HepG2 (cell line): ENCODE results near the gene RMRP. TPM values are rescaled to one million over a fixed set of nuclear protein-coding genes. Genes with fewer than 3 reads are reported as not detected.

Source experiments
- BHLHE40 ChIP-seq: IDR thresholded peaks from 2 replicates; pipeline ENCODE4 v1.6.1; 2011; ENCODE audit warnings: low read length, improper control_type of control experiment
- BORCS8-MEF2B ChIP-seq: sonication (generic); formaldehyde crosslinking; IDR thresholded peaks from 2 replicates; pipeline ENCODE4 v1.8.0; 2022; ENCODE audit warnings: mild to moderate bottlenecking, missing genetic modification reagents
- FOSL2 ChIP-seq: sonication (generic); formaldehyde crosslinking; IDR thresholded peaks from 2 replicates; pipeline ENCODE4 v1.4.0; 2020; ENCODE audit warnings: missing genetic modification reagents
- FOXC1 ChIP-seq: sonication (generic); formaldehyde crosslinking; IDR thresholded peaks from 2 replicates; pipeline ENCODE4 v1.8.0; 2022; ENCODE audit warnings: mild to moderate bottlenecking, missing genetic modification reagents, borderline replicate concordance
- FOXK1 ChIP-seq: sonication (generic); formaldehyde crosslinking; IDR thresholded peaks from 2 replicates; pipeline ENCODE4 v1.4.0; 2020; ENCODE audit warnings: low read depth, missing genetic modification reagents, borderline replicate concordance
- GZF1 ChIP-seq: sonication (generic); formaldehyde crosslinking; IDR thresholded peaks from 2 replicates; pipeline ENCODE4 v1.5.1; 2020; ENCODE audit warnings: mild to moderate bottlenecking, missing genetic modification reagents
- NFE2L2 ChIP-seq: fragments of 150-350 bp; IDR thresholded peaks from 2 replicates; pipeline ENCODE4 v1.6.1; 2014; ENCODE audit warnings: low read length
- NR2F1 ChIP-seq, 2 experiments: fragments of 450-650 bp in 1 of 2; formaldehyde crosslinking in 1 of 2; IDR thresholded peaks; 2 replicates each; pipeline versions ENCODE4 v1.5.0 to v1.6.1; 2016 to 2020; ENCODE audit warnings: mild to moderate bottlenecking in 1 of 2, missing compliant biosample characterization in 1 of 2, missing genetic modification reagents in 1 of 2, moderate library complexity in 1 of 2
- PHF8 ChIP-seq: sonication (generic); formaldehyde crosslinking; IDR thresholded peaks from 2 replicates; pipeline ENCODE4 v1.5.0; 2020; ENCODE audit warnings: missing genetic modification reagents
- POGK ChIP-seq: sonication (generic); formaldehyde crosslinking; conservative IDR thresholded peaks from 2 replicates; pipeline ENCODE4 v1.8.0; 2022; ENCODE audit warnings: mild to moderate bottlenecking, moderate library complexity, missing genetic modification reagents
- REPIN1 ChIP-seq: sonication (generic); formaldehyde crosslinking; IDR thresholded peaks from 2 replicates; pipeline ENCODE4 v1.8.0; 2022; ENCODE audit warnings: missing genetic modification reagents, low read depth, mild to moderate bottlenecking, borderline replicate concordance
- SAP130 ChIP-seq: IDR thresholded peaks from 2 replicates; pipeline ENCODE4 v1.6.1; 2016; ENCODE audit warnings: low read depth
- SNAPC5 ChIP-seq: sonication (generic); formaldehyde crosslinking; IDR thresholded peaks from 2 replicates; pipeline ENCODE4 v1.8.1; 2023; ENCODE audit warnings: mild to moderate bottlenecking, missing genetic modification reagents, borderline replicate concordance
- SRSF1 ChIP-seq: fragments of 200-400 bp; formaldehyde crosslinking; optimal IDR thresholded peaks from 2 replicates; pipeline ENCODE3; 2017; ENCODE audit warnings: mild to moderate bottlenecking, low read depth, low read length, moderate library complexity
- TARDBP ChIP-seq: sonication (generic); formaldehyde crosslinking; IDR thresholded peaks from 2 replicates; pipeline ENCODE4 v1.8.0; 2022; ENCODE audit warnings: mild to moderate bottlenecking, missing genetic modification reagents
- U2AF1 ChIP-seq: fragments of 200-400 bp; formaldehyde crosslinking; optimal IDR thresholded peaks from 2 replicates; pipeline ENCODE3; 2017; ENCODE audit warnings: mild to moderate bottlenecking, low read depth, low read length
- U2AF2 ChIP-seq: fragments of 200-400 bp; formaldehyde crosslinking; IDR thresholded peaks from 2 replicates; pipeline ENCODE4 v1.6.1; 2017; ENCODE audit warnings: low read depth, mild to moderate bottlenecking, low read length
- ZNF225 ChIP-seq: sonication (generic); formaldehyde crosslinking; IDR thresholded peaks from 2 replicates; pipeline ENCODE4 v1.4.0; 2020; ENCODE audit warnings: mild to moderate bottlenecking, missing genetic modification reagents
- ZNF234 ChIP-seq: sonication (generic); formaldehyde crosslinking; conservative IDR thresholded peaks from 2 replicates; pipeline ENCODE4 v1.5.1; 2020; ENCODE audit warnings: mild to moderate bottlenecking, missing genetic modification reagents
- ZNF510 ChIP-seq: sonication (generic); formaldehyde crosslinking; IDR thresholded peaks from 2 replicates; pipeline ENCODE4 v1.4.0; 2020; ENCODE audit warnings: low read depth, mild to moderate bottlenecking, missing genetic modification reagents
- ZNF543 ChIP-seq: sonication (generic); formaldehyde crosslinking; IDR thresholded peaks from 2 replicates; pipeline ENCODE4 v1.4.0; 2020; ENCODE audit warnings: mild to moderate bottlenecking, missing genetic modification reagents
- ZNF557 ChIP-seq: sonication (generic); formaldehyde crosslinking; IDR thresholded peaks from 2 replicates; pipeline ENCODE4 v1.4.0; 2020; ENCODE audit warnings: missing genetic modification reagents
- ZNF562 ChIP-seq: sonication (generic); formaldehyde crosslinking; IDR thresholded peaks from 2 replicates; pipeline ENCODE4 v1.8.0; 2022; ENCODE audit warnings: missing genetic modification reagents, borderline replicate concordance
- ZNF768 ChIP-seq: sonication (generic); formaldehyde crosslinking; IDR thresholded peaks from 2 replicates; pipeline ENCODE4 v1.4.0; 2020; ENCODE audit warnings: missing genetic modification reagents
- ZNF770 ChIP-seq: sonication (generic); formaldehyde crosslinking; IDR thresholded peaks from 2 replicates; pipeline ENCODE4 v1.5.0; 2020; ENCODE audit warnings: mild to moderate bottlenecking, missing genetic modification reagents
- polyA plus RNA-seq, 8 experiments: library from polyadenylated mRNA; depleted of rRNA in 3 of 8; stranded (reverse) in 7 of 8; unstranded in 1 of 8; fragments of >200 nt; fragmentation: Illumina TruSeq in 4 of 8; extraction: Trizol in 4 of 8; gene quantifications; 2 replicates each; pipeline versions ENCODE4 v1.2.1 to v1.2.3, GENCODE V29; 2011 to 2016; ENCODE audit warnings: low read depth in 4 of 8, missing spikeins in 1 of 8, mixed read lengths in 1 of 8; ENCODE audit not compliant: insufficient read depth in 1 of 8
- total RNA-seq, 5 experiments: library from RNA; depleted of rRNA; stranded (reverse); fragments of >200 nt; fragmentation: Illumina TruSeq; extraction: Trizol; gene quantifications; 2 replicates each; pipeline ENCODE4 v1.2.3, GENCODE V29; 2016; ENCODE audit warnings: low read depth in 1 of 5
- TF ChIP-seq, protein P1 (sequence below): sonication (generic); formaldehyde crosslinking; IDR thresholded peaks from 2 replicates; pipeline ENCODE4 v1.4.0; 2020; ENCODE audit warnings: missing genetic modification reagents

Gene RMRP
- total and polyA plus RNA-seq, 2 of the 13 experiments (the other 11 are each of a cell fraction or from before 2014, with no cell fraction given) = 51.4 to 4,025 TPM

GRCh38 chr9:35669331-35670145 lies 11.7 kb upstream of the RMRP start (continued):
- TF ChIP-seq SNAPC5 (CRISPR knock-in tag) = no peak
- TF ChIP-seq PHF8 (CRISPR knock-in tag) = peak; percentile 23; the same call in 1 of the 2 replicates
- TF ChIP-seq NFE2L2 = no peak
- no peak for TF ChIP-seq FOXC1 (CRISPR knock-in tag)
- no peak for TF ChIP-seq U2AF2
- no peak for TF ChIP-seq ZNF225 (CRISPR knock-in tag)
- TF ChIP-seq POGK (CRISPR knock-in tag) = no peak
- peak; percentile 81; the same call in 1 of the 2 replicates for TF ChIP-seq REPIN1 (CRISPR knock-in tag)
- no peak for TF ChIP-seq ZNF557 (CRISPR knock-in tag)
- TF ChIP-seq ZNF510 (CRISPR knock-in tag) = no peak
- 0 out of 4 replicates have a peak, but pooled peaks of 1 of the 2 experiments have one; percentile 15 for TF ChIP-seq NR2F1 (CRISPR knock-in tag; IDR thresholded peaks at IDR 0.05)
- TF ChIP-seq GZF1 (CRISPR knock-in tag) = peak; percentile 99
- TF ChIP-seq, protein P1, sequence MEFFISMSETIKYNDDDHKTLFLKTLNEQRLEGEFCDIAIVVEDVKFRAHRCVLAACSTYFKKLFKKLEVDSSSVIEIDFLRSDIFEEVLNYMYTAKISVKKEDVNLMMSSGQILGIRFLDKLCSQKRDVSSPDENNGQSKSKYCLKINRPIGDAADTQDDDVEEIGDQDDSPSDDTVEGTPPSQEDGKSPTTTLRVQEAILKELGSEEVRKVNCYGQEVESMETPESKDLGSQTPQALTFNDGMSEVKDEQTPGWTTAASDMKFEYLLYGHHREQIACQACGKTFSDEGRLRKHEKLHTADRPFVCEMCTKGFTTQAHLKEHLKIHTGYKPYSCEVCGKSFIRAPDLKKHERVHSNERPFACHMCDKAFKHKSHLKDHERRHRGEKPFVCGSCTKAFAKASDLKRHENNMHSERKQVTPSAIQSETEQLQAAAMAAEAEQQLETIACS (CRISPR knock-in tag) = no peak
- no peak for TF ChIP-seq ZNF234
- TF ChIP-seq BORCS8-MEF2B (CRISPR knock-in tag) = no peak
- TF ChIP-seq ZNF543 (CRISPR knock-in tag) = no peak
- no peak for TF ChIP-seq ZNF562 (CRISPR knock-in tag)
- TF ChIP-seq SAP130 (CRISPR knock-in tag) = peak; percentile 86
- TF ChIP-seq U2AF1 = no peak
- no peak for TF ChIP-seq SRSF1
- TF ChIP-seq BHLHE40 = no peak
- TF ChIP-seq FOSL2 (CRISPR knock-in tag) = peak; percentile 45; the same call in 1 of the 2 replicates
- peak; percentile 56; the same call in 1 of the 2 replicates for TF ChIP-seq ZNF768 (CRISPR knock-in tag)
- peak; percentile 63; the same call in 1 of the 2 replicates for TF ChIP-seq TARDBP
- no peak for TF ChIP-seq ZNF770 (CRISPR knock-in tag)
- TF ChIP-seq FOXK1 (CRISPR knock-in tag) = no peak; the same call in 1 of the 2 replicates
